B cell (primary cell): Measurements from ENCODE around the gene ARFGEF2. TPM values are rescaled to one million over a fixed set of nuclear protein-coding genes. Genes with fewer than 3 reads are reported as not detected.

Experiments
- ATAC-seq: fragments of 200-7000 bp; cut with Tn5 transposase; one replicate; pipeline ENCODE4 v1.10.0; 2021; ENCODE audit warnings: low read depth, mild to moderate bottlenecking, moderate number of reproducible peaks, moderate library complexity
- CTCF ChIA-PET: fragments of 350-600 bp; sonication (Branson Sonifier 250); formaldehyde crosslinking; loops from one replicate; lab custom pipeline; 2021; ENCODE audit warnings: antibody characterized with exemption, inconsistent platforms; lab: Charles Lee
- POLR2A ChIA-PET: fragments of 350-600 bp; sonication (Branson Sonifier 250); formaldehyde crosslinking; loops from one replicate; lab custom pipeline; 2021; ENCODE audit warnings: antibody characterized with exemption; lab: Charles Lee
- DNase-seq: peaks from one replicate; pipeline ENCODE4 v3.0.0; 2013
- H2AFZ ChIP-seq: 2 replicates; pipeline ENCODE4 v1.6.1; 2012; ENCODE audit warnings: mild to moderate bottlenecking, low read depth, low read length; ENCODE audit not compliant: insufficient read depth, poor library complexity, severe bottlenecking
- H3K27ac ChIP-seq, 2 donors: 1 replicate in 1 of 2; 2 replicates in 1 of 2; pipeline ENCODE4 v1.5.1; 2012 to 2013; ENCODE audit warnings: low read length in 2 of 2, mild to moderate bottlenecking in 2 of 2, moderate library complexity in 1 of 2
- H3K27me3 ChIP-seq, 4 experiments: fragments of 200-600 bp in 1 of 4; sonication (generic) in 1 of 4; replicated peaks in 1 of 4; 1 replicate in 2 of 4; 2 replicates in 2 of 4; pipeline versions ENCODE4 v1.6.1 to v1.7.0; 2013 to 2016; ENCODE audit warnings: low read length in 3 of 4, mild to moderate bottlenecking in 2 of 4, mixed read lengths in 1 of 4, moderate library complexity in 1 of 4; ENCODE audit not compliant: insufficient read depth in 4 of 4, control insufficient read depth in 3 of 4; ENCODE audit errors: control extremely low read depth in 1 of 4
- H3K36me3 ChIP-seq, 2 experiments: replicated peaks in 1 of 2; 1 replicate in 1 of 2; 2 replicates in 1 of 2; pipeline versions ENCODE4 v1.6.1 to v1.7.1; 2013; ENCODE audit warnings: low read length in 1 of 2; ENCODE audit not compliant: insufficient read depth in 2 of 2, control insufficient read depth in 1 of 2; ENCODE audit errors: control extremely low read depth in 1 of 2, extremely low read depth in 1 of 2
- H3K4me1 ChIP-seq, 2 donors: fragments of 200-600 bp in 1 of 2; sonication (generic) in 1 of 2; 1 replicate in 1 of 2; 2 replicates in 1 of 2; pipeline versions ENCODE4 v1.5.1 to v1.6.1; 2013 to 2017; ENCODE audit warnings: low read length in 2 of 2; ENCODE audit not compliant: control insufficient read depth in 2 of 2, insufficient read depth in 2 of 2
- H3K4me2 ChIP-seq: replicated peaks from 2 replicates; pipeline ENCODE3; 2012; ENCODE audit warnings: mild to moderate bottlenecking, low read depth, low read length; ENCODE audit not compliant: poor library complexity, severe bottlenecking
- H3K4me3 ChIP-seq, 5 experiments: fragments of 200-600 bp in 1 of 5; sonication (generic) in 1 of 5; 1 replicate in 3 of 5; 2 replicates in 2 of 5; pipeline versions ENCODE4 v1.5.1 to v1.7.0; 2011 to 2016; ENCODE audit warnings: low read length in 4 of 5, mild to moderate bottlenecking in 4 of 5, low read depth in 2 of 5, control low read depth in 1 of 5, moderate library complexity in 1 of 5; ENCODE audit not compliant: insufficient read depth in 1 of 5; ENCODE audit errors: control extremely low read depth in 1 of 5, extremely low read depth in 1 of 5
- H3K79me2 ChIP-seq: fragments of 200-600 bp; sonication (generic); one replicate; pipeline ENCODE4 v1.6.0; 2016; ENCODE audit warnings: low read length; ENCODE audit not compliant: control insufficient read depth, insufficient read depth
- H3K9ac ChIP-seq: fragments of 200-600 bp; sonication (generic); 2 replicates; pipeline ENCODE4 v1.6.1; 2017; ENCODE audit warnings: mild to moderate bottlenecking, low read length, moderate library complexity
- H3K9me3 ChIP-seq, 3 donors: one replicate each; pipeline versions ENCODE4 v1.6.1 to v1.7.1; 2013; ENCODE audit warnings: low read length in 2 of 3; ENCODE audit not compliant: control insufficient read depth in 2 of 3, insufficient read depth in 1 of 3; ENCODE audit errors: control extremely low read depth in 1 of 3
- H4K20me1 ChIP-seq: 2 replicates; pipeline ENCODE4 v1.6.0; 2012; ENCODE audit warnings: mild to moderate bottlenecking, low read length; ENCODE audit not compliant: insufficient read depth, control insufficient read depth, poor library complexity, severe bottlenecking
- H3K27ac Mint-ChIP-seq: one replicate; pipeline ENCODE4 v1.8.0; 2021; ENCODE audit warnings: mixed read lengths
- H3K27me3 Mint-ChIP-seq: one replicate; pipeline ENCODE4 v1.8.0; 2021; ENCODE audit warnings: mixed read lengths
- H3K4me1 Mint-ChIP-seq: one replicate; pipeline ENCODE4 v1.8.0; 2021; ENCODE audit warnings: mixed read lengths
- H3K4me3 Mint-ChIP-seq: one replicate; pipeline ENCODE4 v1.8.0; 2021; ENCODE audit warnings: mixed read lengths
- H3K9me3 Mint-ChIP-seq: one replicate; pipeline ENCODE4 v1.8.0; 2022; ENCODE audit warnings: mixed read lengths; ENCODE audit not compliant: insufficient read depth
- CTCF ChIP-seq: fragments of 200-600 bp; IDR thresholded peaks from one replicate; pipeline ENCODE4 v1.8.0; 2022; ENCODE audit warnings: antibody characterized with exemption, mild to moderate bottlenecking
- EZH2 ChIP-seq: IDR thresholded peaks from 2 replicates; pipeline ENCODE4 v1.6.1; 2012; ENCODE audit warnings: borderline replicate concordance, low read depth, mild to moderate bottlenecking, moderate library complexity, low read length; ENCODE audit not compliant: insufficient read depth, poor library complexity, severe bottlenecking
- WGBS: methylation state at CpG from one replicate; pipeline ENCODE4 v1.1.5; 2013; ENCODE audit warnings: missing lambda C conversion rate; ENCODE audit not compliant: insufficient coverage; 5-methylcytosine and 5-hydroxymethylcytosine counted together
- intact Hi-C: fragments of 100-400 bp; cut with micrococcal nuclease; formaldehyde crosslinking; loops from one replicate; pipeline ENCODE4 v1.10.0; 2022
- polyA plus RNA-seq: library from polyadenylated mRNA; depleted of rRNA; stranded (reverse); fragments of >200 nt; gene quantifications from 2 replicates; pipeline ENCODE4 v1.2.3, GENCODE V29; 2012
- total RNA-seq, 2 donors: library from RNA; stranded (reverse); fragments of 120-200 nt in 1 of 2; gene quantifications; 1 replicate in 1 of 2; 2 replicates in 1 of 2; pipeline versions ENCODE4 v1.2.3 to v1.2.4, GENCODE V29; 2013 to 2022

The ARFGEF2 gene
- total and polyA plus RNA-seq, 2 donors (not counting 1 experiment from before 2014, with no cell fraction given), result 10.8 to 34.3 TPM

- H3K27ac Mint-ChIP-seq, result no peak overlapping the region
- Histone ChIP-seq H3K27ac (no peak overlapping the region), H3K4me1 (no peaks in the 10 kb centered on the region), H3K9me3 (no peaks in the 10 kb centered on the region), H3K4me2 (no peak overlapping the region), H3K4me3 (no peak overlapping the region), H3K36me3 (peaks cover 12 to 45% of the 10 kb centered on the region in 2 experiments), H3K79me2 (peaks cover 53% of the 10 kb centered on the region), H2AFZ (no peak overlapping the region), H3K27me3 (no peaks in the 10 kb centered on the region), H3K9ac (no peak overlapping the region), H4K20me1 (peaks cover 53% of the 10 kb centered on the region)
- H3K9me3 Mint-ChIP-seq, result no peaks in the 10 kb centered on the region
- no peak for ATAC-seq
- no peaks in the 10 kb centered on the region for H3K27me3 Mint-ChIP-seq
- H3K4me1 Mint-ChIP-seq, result no peaks in the 10 kb centered on the region
- TF ChIP-seq CTCF, result no peak
- no peak for TF ChIP-seq EZH2
- ChIA-PET POLR2A (no interaction called here), CTCF (no interaction called here)
- DNase-seq, result no peak
- no peak overlapping the region for H3K4me3 Mint-ChIP-seq
- intact Hi-C loops, result no loop called here
- no CpG with 5 or more reads among the region's 2 CpGs for WGBS
These were observed 18.7 kb downstream of the ARFGEF2 start for GRCh38 chr20:48940170-48940569.

DNA sequence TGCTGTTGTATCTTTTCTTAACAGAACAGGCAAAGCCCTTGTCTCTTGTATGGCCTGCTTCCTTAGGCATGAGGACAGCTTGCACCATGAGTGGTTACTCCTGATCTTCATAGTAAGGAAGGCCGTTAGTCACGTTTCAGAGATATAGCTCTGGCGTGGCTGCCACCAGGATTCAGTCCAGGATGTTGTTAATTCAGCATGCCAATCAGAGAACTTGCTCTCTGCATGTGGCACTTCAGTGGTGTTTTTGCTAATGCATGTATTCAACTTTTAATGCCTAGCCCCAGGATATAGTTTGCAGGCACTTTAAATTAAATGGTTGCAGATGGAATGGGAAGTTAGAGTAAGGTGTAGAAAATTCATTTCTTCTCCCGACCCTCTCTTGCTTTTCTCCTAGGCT is 20.0 kb downstream of the ARFGEF2 start:
- ChIA-PET POLR2A (no interaction called here), CTCF (interaction anchor here (0.8 kb wide), 1 partner anchor 284 kb away, joined by 3 read pairs; no protein-coding TSS in a partner anchor)
- no peak overlapping the region for H3K4me3 Mint-ChIP-seq
- no peak for TF ChIP-seq EZH2
- no peak for TF ChIP-seq CTCF
- H3K9ac ChIP-seq, result no peak overlapping the region
- H3K36me3 ChIP-seq, result peaks cover 12 to 50% of the 10 kb centered on the region in 2 experiments
- H3K4me1 ChIP-seq, result no peaks in the 10 kb centered on the region
- H2AFZ ChIP-seq, result no peak overlapping the region
- no peaks in the 10 kb centered on the region for H3K9me3 ChIP-seq
- H3K27ac Mint-ChIP-seq, result no peak overlapping the region
- no peaks in the 10 kb centered on the region for H3K27me3 ChIP-seq
- ATAC-seq (no peak), DNase-seq (no peak)
- H3K27ac ChIP-seq, result no peak overlapping the region
- H3K4me3 ChIP-seq, result no peak overlapping the region
- no peak overlapping the region for H3K4me2 ChIP-seq
- no peaks in the 10 kb centered on the region for H3K4me1 Mint-ChIP-seq
- no peaks in the 10 kb centered on the region for H3K27me3 Mint-ChIP-seq
- H4K20me1 ChIP-seq, result peaks cover 56% of the 10 kb centered on the region
- 100% methylated on average over 3 of the region's 4 CpGs for WGBS
- no peaks in the 10 kb centered on the region for H3K9me3 Mint-ChIP-seq
- H3K79me2 ChIP-seq, result peaks cover 54% of the 10 kb centered on the region
- intact Hi-C loops, result no loop called here
